GM18868 (cell line): ENCODE measurements around the gene TXNIP.

Experiments
- ATAC-seq: cut with Tn5 transposase; IDR thresholded peaks from one replicate; pipeline ENCODE4 v1.9.1; 2021; ENCODE audit warnings: mild to moderate bottlenecking, moderate library complexity; ENCODE audit not compliant: unreplicated experiment

TXNIP gene

GRCh38 chr1:145946477-145946986 is 49.8 kb downstream of the TXNIP start:
- no peak for ATAC-seq

- ATAC-seq, result no peak
Measured at GRCh38 chr1:145944532-145944931, 51.8 kb downstream of the TXNIP start.

GRCh38 chr1:145942871-145943270 is 53.5 kb downstream of the TXNIP start:
- ATAC-seq, result no peak
